Measurements from ENCODE around the gene DSTN.
A peak's percentile ranks its signal among the peaks of the same experiment; 100 is the strongest.

Gene DSTN

DNA sequence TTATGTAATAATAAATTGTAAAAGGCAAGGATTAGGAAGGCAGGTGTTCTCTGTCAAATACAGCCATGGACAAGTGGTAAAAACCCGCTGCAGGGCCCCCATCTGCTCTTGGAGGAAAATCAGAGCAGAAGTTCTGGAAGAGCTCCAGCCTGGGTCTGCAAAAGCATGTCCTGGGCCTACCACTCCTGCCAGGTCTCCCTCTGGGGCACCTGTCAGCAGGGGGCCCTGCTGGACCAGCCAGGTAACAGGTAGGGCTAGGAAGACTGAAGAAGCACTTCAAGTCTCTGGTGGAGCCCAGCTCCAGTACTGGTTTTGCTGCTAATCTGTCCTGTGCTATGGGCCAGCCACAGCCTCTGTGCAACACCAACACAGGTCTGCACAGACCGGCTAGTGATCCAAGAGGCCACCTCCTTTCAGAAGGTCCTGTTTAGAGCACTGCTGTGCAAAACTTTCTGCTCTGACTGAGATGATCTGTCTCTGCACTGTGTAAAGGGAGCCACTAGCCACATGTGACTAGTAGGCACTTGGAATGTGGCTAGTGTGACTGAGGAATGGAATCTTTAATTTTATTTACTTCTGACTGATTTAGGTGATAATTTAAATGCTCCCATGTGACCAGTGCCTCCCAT lies 82.0 kb downstream of the DSTN start:
- Histone ChIP-seq H2AK5ac (ENCODE audit: low read depth, low read length) (no peak overlapping the region), H3K18ac (ENCODE audit: low read length) (no peak overlapping the region), H3K4me2 (ENCODE audit: insufficient read depth, low read length, poor library complexity, severe bottlenecking) (no peak overlapping the region), H4K8ac (ENCODE audit: low read depth, low read length) (no peak overlapping the region), H2BK15ac (ENCODE audit: low read length) (no peak overlapping the region), H3K4me3 (ENCODE audit: low read length in 2 of 2) (no peak overlapping the region), H3K27ac (replicated peaks; ENCODE audit: low read length) (no peak overlapping the region), H4K91ac (ENCODE audit: low read depth, low read length, poor library complexity) (no peak overlapping the region), H2BK12ac (ENCODE audit: low read length) (no peak overlapping the region), H3K9ac (ENCODE audit: low read depth, low read length, poor library complexity) (no peak overlapping the region), H2BK120ac (ENCODE audit: low read depth, low read length) (no peak overlapping the region), H3K14ac (ENCODE audit: low read length) (no peak overlapping the region), H3K9me3 (replicated peaks in 1 of 2; ENCODE audit: control insufficient read depth in 2 of 2, insufficient read depth in 1 of 2, low read depth in 1 of 2, low read length in 2 of 2) (no peaks in the 10 kb centered on the region), H2AFZ (ENCODE audit: low read length) (no peak overlapping the region), H2BK5ac (ENCODE audit: low read length) (no peak overlapping the region), H3K4me1 (ENCODE audit: control insufficient read depth in 2 of 2, insufficient read depth in 1 of 2, low read depth in 1 of 2, low read length in 2 of 2) (peaks cover 9 to 14% of the 10 kb centered on the region in 2 donors), H3K23ac (ENCODE audit: low read depth, low read length, poor library complexity) (no peak overlapping the region), H3K4ac (ENCODE audit: low read length) (no peak overlapping the region), H3K27me3 (ENCODE audit: control insufficient read depth in 3 of 3, insufficient read depth in 3 of 3, low read depth in 1 of 3, low read length in 3 of 3) (no peaks in the 10 kb centered on the region), H3K79me1 (ENCODE audit: low read depth, low read length) (peaks cover 6% of the 10 kb centered on the region), H3K36me3 (replicated peaks in 1 of 2; ENCODE audit: control insufficient read depth in 2 of 2, insufficient read depth in 2 of 2, low read length in 2 of 2) (peaks cover 0 to 7% of the 10 kb centered on the region in 2 donors)
- no CpG with 5 or more reads among the region's 2 CpGs for WGBS, 2 donors (ENCODE audit: extremely low coverage in 2 of 2, insufficient read length in 2 of 2, insufficient replicate concordance in 1 of 2)
- no peak for DNase-seq (ENCODE audit: low spot score)

DNA sequence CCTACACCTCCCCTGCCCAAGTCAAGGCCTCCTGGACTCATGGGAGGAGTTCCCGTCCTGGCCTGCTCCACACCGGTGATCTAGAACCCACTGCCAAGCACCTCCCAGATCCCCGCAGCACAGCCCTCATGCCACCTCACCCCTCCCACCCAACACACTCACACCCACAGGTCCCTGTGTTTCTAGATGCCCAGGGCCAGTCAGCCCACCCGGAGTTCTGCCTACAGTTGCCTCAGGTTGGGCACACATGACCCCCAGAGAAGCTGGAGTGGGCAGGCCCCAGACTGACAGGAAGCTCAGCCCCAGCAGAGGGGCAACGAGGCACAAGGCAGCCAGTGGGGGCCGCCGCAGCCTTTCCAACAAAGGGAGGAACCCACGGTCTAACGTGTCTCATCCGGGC lies 82.5 kb downstream of the DSTN start:
- DNase-seq (ENCODE audit: low spot score), result no peak
- no peak overlapping the region for H3K23ac ChIP-seq (ENCODE audit: low read depth, low read length, poor library complexity)
- no peaks in the 10 kb centered on the region for H3K9me3 ChIP-seq (replicated peaks in 1 of 2; ENCODE audit: control insufficient read depth in 2 of 2, insufficient read depth in 1 of 2, low read depth in 1 of 2, low read length in 2 of 2)
- H3K4me2 ChIP-seq (ENCODE audit: insufficient read depth, low read length, poor library complexity, severe bottlenecking), result no peak overlapping the region
- H3K79me1 ChIP-seq (ENCODE audit: low read depth, low read length), result peaks cover 6% of the 10 kb centered on the region
- no peak overlapping the region for H2BK120ac ChIP-seq (ENCODE audit: low read depth, low read length)
- H3K9ac ChIP-seq (ENCODE audit: low read depth, low read length, poor library complexity), result no peak overlapping the region
- H3K4me1 ChIP-seq (ENCODE audit: control insufficient read depth in 2 of 2, insufficient read depth in 1 of 2, low read depth in 1 of 2, low read length in 2 of 2), result peaks cover 9 to 11% of the 10 kb centered on the region in 2 donors
- H2BK5ac ChIP-seq (ENCODE audit: low read length), result no peak overlapping the region
- no peak overlapping the region for H2BK12ac ChIP-seq (ENCODE audit: low read length)
- no CpG with 5 or more reads among the region's 10 CpGs for WGBS, 2 donors (ENCODE audit: extremely low coverage in 2 of 2, insufficient read length in 2 of 2, insufficient replicate concordance in 1 of 2)
- H4K8ac ChIP-seq (ENCODE audit: low read depth, low read length), result no peak overlapping the region
- no peak overlapping the region for H3K18ac ChIP-seq (ENCODE audit: low read length)
- no peak overlapping the region for H2AFZ ChIP-seq (ENCODE audit: low read length)
- no peak overlapping the region for H3K27ac ChIP-seq (replicated peaks; ENCODE audit: low read length)
- no peak overlapping the region for H3K14ac ChIP-seq (ENCODE audit: low read length)
- no peak overlapping the region for H2BK15ac ChIP-seq (ENCODE audit: low read length)
- peaks cover 0 to 7% of the 10 kb centered on the region in 2 donors for H3K36me3 ChIP-seq (replicated peaks in 1 of 2; ENCODE audit: control insufficient read depth in 2 of 2, insufficient read depth in 2 of 2, low read length in 2 of 2)
- H4K91ac ChIP-seq (ENCODE audit: low read depth, low read length, poor library complexity), result no peak overlapping the region
- H2AK5ac ChIP-seq (ENCODE audit: low read depth, low read length), result no peak overlapping the region
- no peak overlapping the region for H3K4ac ChIP-seq (ENCODE audit: low read length)
- H3K4me3 ChIP-seq (ENCODE audit: low read length in 2 of 2), result no peak overlapping the region
- H3K27me3 ChIP-seq (ENCODE audit: control insufficient read depth in 3 of 3, insufficient read depth in 3 of 3, low read depth in 1 of 3, low read length in 3 of 3), result no peaks in the 10 kb centered on the region

DNA sequence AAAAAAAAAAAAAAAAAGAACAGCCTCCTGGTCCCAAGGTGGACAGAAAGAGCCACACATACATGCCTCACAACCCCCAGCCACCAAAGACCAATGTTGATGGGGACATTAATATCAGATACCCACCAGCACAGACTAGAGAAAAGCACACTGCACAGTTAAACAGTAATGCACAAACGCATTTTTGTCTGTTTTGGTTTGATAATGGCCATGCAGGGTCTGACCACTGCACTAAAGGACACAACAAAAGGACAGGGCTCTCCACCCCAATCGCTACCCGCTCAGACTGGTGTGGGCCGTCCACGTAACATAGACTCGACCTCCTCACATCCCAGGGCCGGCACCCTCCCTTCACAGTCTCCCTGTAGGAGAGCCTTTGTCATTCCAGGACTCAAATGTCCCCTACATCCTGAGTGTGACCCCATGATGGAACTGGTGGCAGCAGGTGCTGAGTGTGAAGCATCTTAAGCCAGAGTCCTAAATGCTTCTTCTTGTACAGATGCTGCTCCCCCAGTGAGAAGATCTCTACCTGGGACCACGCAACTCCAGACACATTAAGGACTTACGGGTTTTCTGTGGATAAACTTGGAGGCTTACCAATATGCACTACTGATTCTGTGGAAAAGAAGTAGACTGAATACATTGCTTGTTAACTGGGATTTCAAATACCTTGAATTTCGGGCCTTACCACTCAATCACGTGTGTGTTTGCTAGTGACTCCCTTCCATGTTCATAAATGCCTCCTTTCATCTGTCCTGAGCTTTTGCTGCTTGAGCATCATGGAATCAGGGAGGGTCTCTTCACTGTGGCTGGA lies 84.2 kb downstream of the DSTN start:
- Histone ChIP-seq H2AK5ac (ENCODE audit: low read depth, low read length) (no peak overlapping the region), H3K9ac (ENCODE audit: low read depth, low read length, poor library complexity) (no peak overlapping the region), H4K8ac (ENCODE audit: low read depth, low read length) (no peak overlapping the region), H2BK120ac (ENCODE audit: low read depth, low read length) (no peak overlapping the region), H3K36me3 (replicated peaks in 1 of 2; ENCODE audit: control insufficient read depth in 2 of 2, insufficient read depth in 2 of 2, low read length in 2 of 2) (peaks cover 6 to 18% of the 10 kb centered on the region in 2 donors), H3K14ac (ENCODE audit: low read length) (no peak overlapping the region), H2BK12ac (ENCODE audit: low read length) (no peak overlapping the region), H3K79me1 (ENCODE audit: low read depth, low read length) (peaks cover 3% of the 10 kb centered on the region), H2AFZ (ENCODE audit: low read length) (no peak overlapping the region), H3K4me1 (ENCODE audit: control insufficient read depth in 2 of 2, insufficient read depth in 1 of 2, low read depth in 1 of 2, low read length in 2 of 2) (peaks cover 0 to 8% of the 10 kb centered on the region in 2 donors), H3K4me3 (ENCODE audit: low read length in 2 of 2) (no peak overlapping the region), H3K27me3 (ENCODE audit: control insufficient read depth in 3 of 3, insufficient read depth in 3 of 3, low read depth in 1 of 3, low read length in 3 of 3) (no peaks in the 10 kb centered on the region), H2BK15ac (ENCODE audit: low read length) (no peak overlapping the region), H3K4ac (ENCODE audit: low read length) (no peak overlapping the region), H4K91ac (ENCODE audit: low read depth, low read length, poor library complexity) (no peak overlapping the region), H2BK5ac (ENCODE audit: low read length) (no peak overlapping the region), H3K18ac (ENCODE audit: low read length) (no peak overlapping the region), H3K9me3 (replicated peaks in 1 of 2; ENCODE audit: control insufficient read depth in 2 of 2, insufficient read depth in 1 of 2, low read depth in 1 of 2, low read length in 2 of 2) (peaks cover 4 to 10% of the 10 kb centered on the region in 2 donors), H3K4me2 (ENCODE audit: insufficient read depth, low read length, poor library complexity, severe bottlenecking) (no peak overlapping the region), H3K23ac (ENCODE audit: low read depth, low read length, poor library complexity) (no peak overlapping the region), H3K27ac (replicated peaks; ENCODE audit: low read length) (no peak overlapping the region)
- no CpG with 5 or more reads among the region's 11 CpGs for WGBS, 2 donors (ENCODE audit: extremely low coverage in 2 of 2, insufficient read length in 2 of 2, insufficient replicate concordance in 1 of 2)
- no peak for DNase-seq (ENCODE audit: low spot score)

DNA sequence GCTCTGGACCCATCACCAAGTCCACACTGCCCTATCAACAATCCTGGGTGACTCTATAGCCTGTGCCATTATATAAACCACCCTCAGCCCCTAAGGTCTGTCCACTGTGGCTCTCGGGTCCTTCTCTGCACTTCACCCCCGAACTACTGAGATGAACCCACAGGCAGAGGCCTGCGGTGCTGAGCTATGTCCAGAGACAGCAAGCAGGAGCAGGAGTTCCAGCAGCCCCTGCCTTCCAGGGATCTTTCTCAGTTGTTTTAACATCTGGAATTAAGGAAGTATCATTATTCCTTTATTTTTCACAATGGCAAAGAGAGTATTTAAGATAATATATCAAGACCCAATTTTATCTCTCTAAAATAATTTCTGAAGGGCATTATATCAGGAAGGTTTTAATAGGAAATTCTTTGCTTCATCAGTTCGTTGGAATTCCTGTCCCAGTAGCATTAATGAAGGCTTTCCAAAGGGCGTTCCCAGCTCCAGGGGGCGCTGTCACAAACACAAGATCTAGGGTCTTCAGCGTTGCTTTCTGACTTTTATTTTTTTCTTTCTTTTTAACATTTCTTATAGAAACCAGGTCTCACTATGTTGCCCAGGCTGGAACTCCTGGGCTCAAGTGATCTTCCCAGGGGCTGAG lies 84.9 kb downstream of the DSTN start:
- H2BK120ac ChIP-seq (ENCODE audit: low read depth, low read length), result no peak overlapping the region
- H4K91ac ChIP-seq (ENCODE audit: low read depth, low read length, poor library complexity), result no peak overlapping the region
- no peak overlapping the region for H2BK15ac ChIP-seq (ENCODE audit: low read length)
- H3K4me2 ChIP-seq (ENCODE audit: insufficient read depth, low read length, poor library complexity, severe bottlenecking), result no peak overlapping the region
- no peak overlapping the region for H3K4ac ChIP-seq (ENCODE audit: low read length)
- peaks cover 4 to 10% of the 10 kb centered on the region in 2 donors for H3K9me3 ChIP-seq (replicated peaks in 1 of 2; ENCODE audit: control insufficient read depth in 2 of 2, insufficient read depth in 1 of 2, low read depth in 1 of 2, low read length in 2 of 2)
- H3K18ac ChIP-seq (ENCODE audit: low read length), result no peak overlapping the region
- H3K4me1 ChIP-seq (ENCODE audit: control insufficient read depth in 2 of 2, insufficient read depth in 1 of 2, low read depth in 1 of 2, low read length in 2 of 2), result peaks cover 0 to 5% of the 10 kb centered on the region in 2 donors
- H3K23ac ChIP-seq (ENCODE audit: low read depth, low read length, poor library complexity), result no peak overlapping the region
- DNase-seq (ENCODE audit: low spot score), result peak; percentile 49
- no peak overlapping the region for H3K14ac ChIP-seq (ENCODE audit: low read length)
- peaks cover 6 to 18% of the 10 kb centered on the region in 2 donors for H3K36me3 ChIP-seq (replicated peaks in 1 of 2; ENCODE audit: control insufficient read depth in 2 of 2, insufficient read depth in 2 of 2, low read length in 2 of 2)
- H2BK5ac ChIP-seq (ENCODE audit: low read length), result no peak overlapping the region
- H3K27ac ChIP-seq (replicated peaks; ENCODE audit: low read length), result no peak overlapping the region
- no peak overlapping the region for H3K9ac ChIP-seq (ENCODE audit: low read depth, low read length, poor library complexity)
- H2AFZ ChIP-seq (ENCODE audit: low read length), result no peak overlapping the region
- H4K8ac ChIP-seq (ENCODE audit: low read depth, low read length), result no peak overlapping the region
- no peak overlapping the region for H2BK12ac ChIP-seq (ENCODE audit: low read length)
- H3K4me3 ChIP-seq (ENCODE audit: low read length in 2 of 2), result no peak overlapping the region
- H3K27me3 ChIP-seq (ENCODE audit: control insufficient read depth in 3 of 3, insufficient read depth in 3 of 3, low read depth in 1 of 3, low read length in 3 of 3), result no peaks in the 10 kb centered on the region
- no peak overlapping the region for H2AK5ac ChIP-seq (ENCODE audit: low read depth, low read length)
- no CpG with 5 or more reads among the region's 7 CpGs for WGBS, 2 donors (ENCODE audit: extremely low coverage in 2 of 2, insufficient read length in 2 of 2, insufficient replicate concordance in 1 of 2)
- peaks cover 3% of the 10 kb centered on the region for H3K79me1 ChIP-seq (ENCODE audit: low read depth, low read length)
